Measurements from ENCODE around the gene LAMA1.
"Not testable (repeated sequence)": the region's sequence is repeated elsewhere in the genome, so short reads cannot be mapped to it uniquely, and the experiment has no call there.

The LAMA1 gene

GRCh38 chr18:7117390-7118355 is at the start of gene LAMA1:
Gene LAMA1 (minus strand): TSS chr18:7117797. CDS start chr18:7117720, 77 bp downstream.
- DNase-seq = no peak

GRCh38 chr18:7165846-7166393 is 48.3 kb upstream of the LAMA1 start:
- no peak for DNase-seq

- DNase-seq = no peak
These were observed 46.9 kb upstream of the LAMA1 start for GRCh38 chr18:7164323-7165004.

- DNase-seq = no peak
These were observed 40.6 kb upstream of the LAMA1 start for GRCh38 chr18:7158216-7158615.

GRCh38 chr18:7157760-7158159 is 40.2 kb upstream of the LAMA1 start:
- DNase-seq = no peak

- no peak for DNase-seq
These were observed 38.3 kb upstream of the LAMA1 start for GRCh38 chr18:7155887-7156286.

GRCh38 chr18:7155092-7155491 is 37.5 kb upstream of the LAMA1 start:
- DNase-seq = no peak

GRCh38 chr18:7152440-7152839 is 34.8 kb upstream of the LAMA1 start:
- DNase-seq = no peak

- DNase-seq = no peak
These were observed 29.8 kb upstream of the LAMA1 start for GRCh38 chr18:7147399-7147798.

GRCh38 chr18:7146067-7146466 is 28.5 kb upstream of the LAMA1 start:
- no peak for DNase-seq

GRCh38 chr18:7144921-7145320 is 27.3 kb upstream of the LAMA1 start:
- not testable (repeated sequence) for DNase-seq

- DNase-seq = no peak
These were observed 23.7 kb upstream of the LAMA1 start for GRCh38 chr18:7141287-7141686.

- DNase-seq = no peak
These were observed 21.8 kb upstream of the LAMA1 start for GRCh38 chr18:7139409-7139808.

- DNase-seq = no peak
These were observed 15.6 kb upstream of the LAMA1 start for GRCh38 chr18:7133181-7133580.

- DNase-seq = no peak
These were observed 15.0 kb upstream of the LAMA1 start for GRCh38 chr18:7132356-7133150.

- DNase-seq = no peak
These were observed 4.8 kb upstream of the LAMA1 start for GRCh38 chr18:7122376-7122775.

GRCh38 chr18:7116792-7117389 is 706 bp downstream of the LAMA1 start:
- no peak for DNase-seq

- no peak for DNase-seq
These were observed 1.4 kb downstream of the LAMA1 start for GRCh38 chr18:7116001-7116730.

GRCh38 chr18:7112936-7113335 is 4.7 kb downstream of the LAMA1 start:
- no peak for DNase-seq

GRCh38 chr18:7111134-7111533 is 6.5 kb downstream of the LAMA1 start:
- no peak for DNase-seq

- DNase-seq = no peak
These were observed 11.7 kb downstream of the LAMA1 start for GRCh38 chr18:7105943-7106342.

GRCh38 chr18:7105268-7105667 is 12.3 kb downstream of the LAMA1 start:
- DNase-seq = no peak
